GM18517 (cell line): ENCODE measurements around the gene RAB3GAP1.
"Not testable (repeated sequence)": the region's sequence is repeated elsewhere in the genome, so short reads cannot be mapped to it uniquely, and the experiment has no call there.

Experiments
- ATAC-seq: cut with Tn5 transposase; IDR thresholded peaks from one replicate; pipeline ENCODE4 v1.9.1; 2021; ENCODE audit warnings: mild to moderate bottlenecking, moderate library complexity; ENCODE audit not compliant: unreplicated experiment

RAB3GAP1 gene

DNA sequence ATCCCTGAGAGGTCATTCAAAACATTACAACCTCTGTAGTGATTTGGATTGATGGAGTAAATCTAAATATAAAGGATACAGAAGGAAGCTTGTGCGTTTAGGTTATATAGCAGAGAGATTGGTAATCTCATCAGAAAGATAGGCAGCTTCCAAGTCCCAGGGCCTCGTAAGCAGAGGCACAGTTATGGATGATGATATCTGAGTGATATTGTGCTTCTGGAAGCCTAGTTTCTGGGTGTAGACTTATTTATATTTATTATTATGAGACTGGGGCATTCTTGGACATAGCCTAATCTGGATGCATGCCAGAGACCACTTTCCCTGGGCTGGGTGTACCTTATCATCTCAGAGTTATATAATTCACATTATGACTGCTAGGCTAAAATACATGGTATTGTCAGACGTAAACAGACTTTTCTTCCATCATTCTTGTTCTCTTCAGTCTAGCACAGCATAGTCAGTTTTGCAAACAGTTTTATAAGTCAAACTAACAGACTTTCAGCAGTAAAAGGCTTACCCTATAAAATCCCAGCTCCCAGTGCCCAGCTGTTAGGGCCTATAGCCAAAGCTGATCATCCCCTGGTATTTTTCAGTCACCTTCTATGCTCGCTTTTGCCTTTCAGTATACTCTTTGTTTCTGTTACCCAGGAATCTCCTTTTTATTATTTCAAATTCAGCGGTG, 47.9 kb downstream of the RAB3GAP1 start:
- no peak for ATAC-seq

DNA sequence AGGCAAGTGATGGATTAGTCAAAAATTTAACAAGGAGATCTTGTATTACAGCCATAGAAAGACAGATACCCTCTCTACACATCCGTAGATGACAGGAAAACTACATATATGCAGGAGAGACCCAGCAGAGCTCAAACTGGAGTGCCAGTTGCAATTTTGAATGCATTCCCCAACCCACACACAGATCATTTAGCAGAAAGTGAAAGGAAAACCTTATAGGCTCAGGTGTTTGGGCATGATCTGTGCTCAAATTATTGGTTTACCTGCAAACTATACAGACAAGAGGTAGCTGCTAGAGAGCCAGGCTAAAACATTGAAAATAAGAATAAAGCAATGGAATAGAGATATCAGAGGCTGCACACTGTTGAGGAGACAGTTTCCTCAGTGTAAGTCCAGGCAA, 51.8 kb downstream of the RAB3GAP1 start:
- no peak for ATAC-seq

DNA sequence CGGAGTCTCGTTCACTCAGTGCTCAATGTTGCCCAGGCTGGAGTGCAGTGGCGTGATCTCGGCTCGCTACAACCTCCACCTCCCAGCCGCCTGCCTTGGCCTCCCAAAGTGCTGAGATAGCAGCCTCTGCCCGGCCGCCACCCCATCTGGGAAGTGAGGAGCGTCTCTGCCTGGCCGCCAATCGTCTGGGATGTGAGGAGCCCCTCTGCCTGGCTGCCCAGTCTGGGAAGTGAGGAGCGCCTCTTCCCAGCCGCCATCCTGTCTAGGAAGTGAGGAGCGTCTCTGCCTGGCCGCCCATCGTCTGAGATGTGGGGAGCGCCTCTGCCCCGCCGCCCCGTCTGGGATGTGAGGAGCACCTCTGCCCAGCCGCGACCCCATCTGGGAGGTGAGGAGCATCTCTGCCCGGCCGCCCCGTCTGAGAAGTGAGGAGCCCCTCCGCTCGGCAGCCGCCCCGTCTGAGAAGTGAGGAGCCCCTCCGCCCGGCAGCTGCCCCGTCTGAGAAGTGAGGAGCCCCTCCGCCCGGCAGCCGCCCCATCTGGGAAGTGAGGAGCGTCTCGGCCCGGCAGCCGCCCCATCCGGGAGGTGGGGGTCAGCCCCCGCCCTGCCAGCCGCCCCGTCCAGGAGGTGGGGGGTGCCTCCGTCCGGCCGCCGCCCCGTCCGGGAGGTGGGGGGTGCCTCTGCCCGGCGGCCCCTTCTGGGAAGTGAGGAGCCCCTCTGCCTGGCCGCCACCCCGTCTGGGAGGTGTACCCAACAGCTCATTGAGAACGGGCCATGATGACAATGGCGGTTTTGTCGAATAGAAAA, 53.6 kb downstream of the RAB3GAP1 start:
- not testable (repeated sequence) for ATAC-seq

DNA sequence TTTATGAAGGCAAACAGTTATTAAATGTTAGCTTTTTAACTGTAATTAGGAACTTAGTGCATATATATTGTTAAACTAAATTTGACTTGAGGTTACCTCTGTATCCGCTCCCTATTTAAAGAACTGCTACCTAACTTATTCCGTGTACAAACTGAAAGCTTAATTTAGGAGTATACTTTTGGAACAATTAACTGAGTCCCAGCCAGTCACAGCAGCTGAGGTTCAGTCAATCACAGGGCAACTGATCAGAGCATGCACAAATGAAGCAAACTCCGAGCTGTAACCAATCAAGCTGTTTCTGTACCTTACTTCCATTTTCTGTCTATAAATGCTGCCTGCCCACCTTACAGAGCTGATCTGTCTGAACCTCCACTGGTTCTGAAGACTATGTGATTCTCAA, 61.2 kb downstream of the RAB3GAP1 start:
- ATAC-seq: no peak

DNA sequence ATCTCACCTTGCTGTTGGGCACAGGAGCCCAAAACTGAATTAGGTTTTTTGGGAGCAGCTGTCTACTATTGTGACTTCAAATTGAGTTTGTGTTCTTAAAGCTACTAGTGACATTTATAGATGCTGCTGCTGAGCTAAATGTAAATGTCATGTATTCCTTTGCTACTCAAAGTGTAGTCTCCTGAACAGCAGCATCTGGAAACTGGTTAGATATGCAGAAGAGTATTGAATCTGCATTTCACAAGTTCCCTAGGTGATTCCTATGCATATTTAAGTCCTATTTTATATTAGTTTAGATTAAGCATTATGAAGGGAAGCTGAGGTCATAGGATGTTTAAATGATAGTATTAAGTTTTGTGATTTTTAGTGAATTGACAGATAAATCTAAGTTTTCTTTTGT, 67.5 kb downstream of the RAB3GAP1 start:
- ATAC-seq: no peak

DNA sequence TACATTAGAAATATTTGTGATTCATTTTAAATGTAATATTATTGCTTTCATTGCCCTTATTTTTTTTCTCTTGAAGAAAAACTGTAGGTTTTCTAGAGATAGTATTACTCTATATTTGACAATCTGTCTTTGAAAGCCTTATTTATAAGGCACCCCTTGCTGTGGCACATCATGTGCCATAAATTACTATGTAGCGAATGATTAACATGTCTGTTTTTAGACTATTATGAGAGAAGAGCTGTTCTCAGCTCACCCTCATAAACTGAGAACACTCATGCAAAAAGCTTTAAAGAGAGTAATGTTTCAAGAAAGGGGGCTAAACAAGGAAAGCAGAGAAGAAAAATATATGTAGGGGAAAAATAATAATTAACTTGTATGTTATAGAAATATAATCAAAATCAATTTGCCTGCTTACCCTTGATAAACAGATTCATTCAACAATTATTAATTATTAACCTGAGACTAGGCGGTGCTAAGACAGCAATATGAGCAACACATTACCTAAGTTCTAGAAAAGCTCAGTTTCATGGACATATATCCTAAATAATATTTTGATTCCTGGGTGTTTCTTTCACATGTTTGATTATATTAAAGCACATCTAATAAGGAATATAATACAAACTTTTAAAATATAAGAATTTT, 69.0 kb downstream of the RAB3GAP1 start:
- no peak for ATAC-seq

DNA sequence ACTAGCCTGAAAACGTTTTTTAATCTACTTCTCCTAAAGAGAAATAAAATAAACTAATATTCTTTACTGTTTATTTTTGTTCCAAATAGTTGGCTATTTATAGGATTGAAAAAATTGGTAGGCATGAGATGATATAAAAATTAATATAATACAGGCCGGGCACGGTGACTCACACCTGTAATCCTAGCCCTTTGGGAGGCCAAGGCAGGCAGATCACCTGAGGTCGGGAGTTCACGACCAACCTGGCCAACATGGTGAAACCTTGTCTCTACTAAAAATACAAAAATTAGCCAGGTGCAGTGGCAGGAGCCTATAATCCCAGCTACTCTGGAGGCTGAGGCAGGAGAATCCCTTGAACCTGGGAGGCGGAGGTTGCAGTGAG, 69.6 kb downstream of the RAB3GAP1 start:
- ATAC-seq: not testable (repeated sequence)

DNA sequence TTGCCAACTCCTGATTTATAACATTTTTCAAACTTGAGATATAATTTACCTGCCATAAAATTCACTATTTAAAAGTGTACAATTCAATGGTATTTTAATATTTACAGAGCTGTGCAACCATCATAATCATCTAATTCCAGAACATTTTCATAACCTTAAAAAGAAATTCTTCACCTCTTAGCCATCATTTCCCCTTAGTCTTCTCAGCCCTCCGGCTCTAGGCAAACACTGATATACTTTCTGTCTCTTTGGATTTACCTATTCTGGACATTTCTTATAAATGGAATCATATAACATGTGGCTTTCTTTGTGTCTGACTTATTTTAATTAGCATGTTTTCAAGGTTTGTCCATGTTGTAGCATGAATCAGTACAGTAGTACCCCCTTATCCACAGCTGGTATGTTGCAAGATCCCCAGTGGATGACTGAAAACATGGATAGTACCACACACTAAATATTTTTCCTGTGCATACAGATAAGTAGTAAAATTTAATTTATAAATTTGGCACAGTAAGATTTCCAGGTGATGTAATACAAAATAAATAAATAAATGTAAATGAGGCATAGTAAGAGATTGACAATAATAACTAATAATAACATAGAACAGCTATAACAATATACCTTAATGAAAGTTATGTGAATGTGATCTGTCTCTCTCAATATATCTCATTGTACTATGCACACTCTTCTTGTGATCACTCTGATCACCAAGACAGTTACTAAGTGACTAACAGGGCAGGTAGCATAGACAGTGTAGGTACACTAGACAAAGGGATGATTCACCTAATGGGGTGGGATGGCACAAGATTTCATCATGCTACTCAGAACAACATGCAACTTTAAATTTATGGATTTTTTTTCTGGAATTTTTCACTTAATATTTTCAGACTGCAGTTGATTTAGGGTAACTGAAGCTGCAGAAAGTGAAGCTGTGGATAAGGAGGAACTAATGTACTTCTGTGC, 73.1 kb downstream of the RAB3GAP1 start:
- no peak for ATAC-seq

DNA sequence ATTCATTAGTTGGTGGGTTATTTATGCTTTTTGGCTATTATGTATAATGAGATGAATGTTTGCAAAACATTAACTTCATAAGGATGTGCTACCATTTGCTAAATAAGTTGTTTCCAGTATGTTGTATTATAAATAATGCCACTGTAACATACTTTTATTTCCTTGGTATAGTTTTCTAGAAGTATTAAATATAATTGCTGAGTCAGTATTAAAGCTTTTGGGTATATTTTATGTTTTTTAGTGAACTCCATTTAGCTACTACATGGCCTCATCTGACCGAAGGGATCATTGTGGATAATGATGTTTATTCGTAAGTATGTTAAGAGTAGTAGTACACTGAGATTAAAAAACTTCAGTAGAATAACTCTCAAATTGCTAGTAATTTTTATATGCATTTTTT, 73.8 kb downstream of the RAB3GAP1 start:
- no peak for ATAC-seq

DNA sequence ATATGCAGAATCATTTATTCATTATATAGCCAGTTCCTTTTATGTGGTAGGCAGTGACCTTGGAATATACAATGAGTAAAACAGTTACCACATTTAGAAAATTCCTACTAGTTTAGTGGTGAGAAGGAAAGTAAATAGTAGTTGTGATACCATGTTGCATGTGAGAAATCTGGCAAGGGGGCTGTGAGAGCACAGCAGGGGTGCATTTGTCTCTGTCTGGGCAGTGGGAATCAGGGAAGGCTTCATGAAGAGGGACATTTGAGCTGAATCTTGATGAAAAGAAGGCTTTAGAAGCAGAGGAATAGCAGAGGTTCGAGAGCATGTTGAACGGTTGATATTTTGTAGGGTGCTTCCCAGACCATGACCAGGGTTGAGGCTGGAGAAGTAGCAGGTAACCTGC, 78.7 kb downstream of the RAB3GAP1 start:
- ATAC-seq: no peak

DNA sequence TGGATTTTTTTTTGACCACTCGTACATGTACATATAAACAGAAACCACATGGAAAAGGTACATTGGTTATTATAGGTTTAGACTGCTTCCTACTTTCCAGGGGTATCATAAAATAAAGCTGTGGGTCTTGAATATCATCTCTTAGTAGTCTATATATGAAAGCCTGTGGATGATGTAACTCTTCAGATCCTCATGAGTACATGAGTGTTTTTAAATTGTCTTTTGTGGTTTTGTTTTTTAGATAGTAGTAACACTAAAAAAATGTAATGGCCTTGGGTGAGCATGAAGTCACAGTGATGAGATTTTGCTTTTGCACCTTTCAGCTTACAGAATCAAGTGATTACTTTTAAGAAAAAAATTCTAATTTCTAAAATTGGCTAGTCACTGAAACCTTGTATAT, 80.2 kb downstream of the RAB3GAP1 start:
- ATAC-seq: no peak

DNA sequence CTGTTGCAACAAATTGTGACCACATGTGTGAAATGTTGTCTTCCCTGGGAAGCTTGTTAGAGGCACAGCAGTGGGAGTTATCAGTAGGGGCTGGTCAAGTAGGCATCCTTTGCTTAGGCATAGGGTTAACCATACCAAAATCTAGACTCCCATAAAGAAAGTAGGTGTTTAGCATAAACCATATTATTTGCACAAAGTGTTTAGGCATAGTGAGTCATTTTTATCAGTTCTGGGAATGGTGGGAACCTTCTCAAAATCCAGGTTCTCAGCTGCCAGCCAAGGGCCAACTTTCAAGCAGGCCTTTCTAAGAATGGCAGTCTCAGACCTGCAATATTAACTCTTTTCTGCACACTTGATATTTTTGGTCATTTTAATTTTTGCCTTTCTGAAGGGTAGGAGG, 88.5 kb downstream of the RAB3GAP1 start:
- no peak for ATAC-seq

DNA sequence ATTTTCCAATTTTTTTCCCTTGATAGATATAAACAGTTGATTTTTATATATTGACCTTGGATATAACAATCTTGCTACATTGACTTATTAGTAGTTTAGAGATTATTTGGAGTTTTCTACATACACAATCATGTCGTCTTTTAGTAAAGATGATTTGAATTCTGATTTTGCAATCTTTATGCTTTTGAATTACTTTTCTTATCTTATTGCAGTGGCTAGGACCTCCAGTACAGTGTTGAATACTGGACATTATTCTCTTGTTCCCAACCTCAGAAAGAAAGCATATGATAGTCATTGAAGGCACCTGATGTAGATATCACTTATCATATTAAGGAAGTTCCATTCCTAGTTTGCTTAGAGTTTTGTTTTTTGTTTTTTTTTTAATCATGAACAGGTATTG, 90.2 kb downstream of the RAB3GAP1 start:
- no peak for ATAC-seq

DNA sequence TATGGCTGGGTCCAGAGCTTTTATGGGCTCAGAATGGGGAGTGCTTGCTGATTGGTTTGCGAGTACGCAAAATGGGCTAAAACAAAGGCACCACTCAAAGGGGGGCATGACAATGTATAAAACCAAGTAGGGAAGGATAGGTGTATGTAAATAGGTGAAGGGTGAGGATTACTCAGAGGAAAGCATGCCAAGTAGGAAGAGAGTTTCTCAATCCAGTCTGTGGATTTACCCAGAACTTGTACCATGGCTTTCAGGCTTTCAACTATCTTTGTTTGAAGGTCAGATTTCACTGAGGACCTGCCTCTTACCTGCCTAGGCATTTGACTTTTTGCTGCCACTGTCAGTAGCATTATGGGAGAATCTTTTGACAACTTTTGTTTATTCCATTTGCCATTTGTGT, 92.3 kb downstream of the RAB3GAP1 start:
- no peak for ATAC-seq

DNA sequence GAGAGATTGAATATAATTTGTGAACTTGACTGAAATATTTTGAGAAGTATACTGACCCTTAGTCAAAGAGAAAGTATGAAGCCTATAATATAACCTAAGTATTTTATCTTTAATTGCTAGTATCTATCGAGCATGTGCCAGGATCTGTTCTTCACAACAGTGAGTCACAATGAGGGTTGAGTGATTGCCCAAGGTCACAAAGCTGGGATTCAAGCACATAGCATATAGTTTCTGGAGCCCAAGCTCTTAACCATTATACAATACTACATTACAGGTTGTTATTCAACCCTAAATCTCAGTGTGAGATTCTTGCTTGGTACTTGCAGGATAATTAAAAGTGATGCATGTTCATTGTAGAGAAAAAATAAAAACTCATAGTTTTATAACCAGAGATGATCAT, 97.2 kb downstream of the RAB3GAP1 start:
- ATAC-seq: no peak

DNA sequence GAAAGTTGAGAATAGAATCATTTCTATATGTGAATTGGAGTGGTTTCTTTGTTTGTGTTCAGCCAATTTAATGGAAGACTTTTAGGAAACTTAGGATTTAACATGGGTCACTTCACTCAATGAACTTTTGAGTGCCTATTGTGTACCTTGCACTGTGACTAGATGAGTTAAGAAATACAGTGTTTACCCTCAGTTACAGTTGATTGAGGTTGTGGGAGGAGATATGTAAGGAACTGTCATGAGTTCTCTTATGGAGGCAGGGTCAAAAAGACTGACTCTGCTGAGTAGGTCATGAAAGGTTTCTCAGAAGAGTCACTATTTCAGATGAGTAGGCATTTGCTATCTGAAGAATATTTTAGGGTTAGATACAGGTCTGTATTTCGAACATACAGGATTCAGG, 98.6 kb downstream of the RAB3GAP1 start:
- ATAC-seq: no peak

DNA sequence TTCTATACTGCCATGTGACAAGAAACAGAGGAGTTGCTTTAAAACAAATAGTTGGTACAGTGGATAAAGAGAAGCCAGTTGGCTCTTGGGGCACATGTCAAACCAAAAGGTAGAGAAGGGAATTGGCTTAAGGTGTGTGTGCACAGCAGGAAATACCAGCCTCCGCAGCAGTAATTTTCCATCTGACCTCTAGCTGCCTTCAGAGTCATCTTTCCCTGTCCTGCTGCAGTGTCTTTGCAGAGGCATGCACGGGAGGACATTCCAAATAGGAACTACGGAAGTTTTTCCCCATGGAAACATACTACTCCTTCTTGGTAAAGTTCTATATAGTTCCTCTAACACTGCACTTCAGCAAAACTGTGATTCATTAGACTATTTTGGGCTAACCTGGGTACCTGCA, 99.5 kb downstream of the RAB3GAP1 start:
- no peak for ATAC-seq

DNA sequence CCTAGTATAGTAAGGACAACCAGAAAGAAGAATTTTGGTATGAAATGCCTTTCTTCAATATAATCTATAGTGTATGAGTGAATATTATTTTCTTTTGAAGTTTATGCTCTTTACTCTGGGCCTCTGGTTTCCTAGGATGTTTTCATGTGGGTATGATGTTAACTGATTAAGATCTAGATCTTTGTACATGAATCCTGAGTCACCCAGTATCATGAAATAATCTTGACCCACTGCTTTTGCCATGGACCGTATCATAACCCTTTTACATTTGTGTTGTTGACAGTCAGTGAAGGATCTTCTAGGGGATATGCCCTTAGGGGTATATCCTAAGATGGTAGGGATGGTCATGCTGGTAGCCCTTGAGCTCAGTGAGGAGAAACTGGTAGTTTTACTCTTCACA, 100.3 kb downstream of the RAB3GAP1 start:
- ATAC-seq: no peak

DNA sequence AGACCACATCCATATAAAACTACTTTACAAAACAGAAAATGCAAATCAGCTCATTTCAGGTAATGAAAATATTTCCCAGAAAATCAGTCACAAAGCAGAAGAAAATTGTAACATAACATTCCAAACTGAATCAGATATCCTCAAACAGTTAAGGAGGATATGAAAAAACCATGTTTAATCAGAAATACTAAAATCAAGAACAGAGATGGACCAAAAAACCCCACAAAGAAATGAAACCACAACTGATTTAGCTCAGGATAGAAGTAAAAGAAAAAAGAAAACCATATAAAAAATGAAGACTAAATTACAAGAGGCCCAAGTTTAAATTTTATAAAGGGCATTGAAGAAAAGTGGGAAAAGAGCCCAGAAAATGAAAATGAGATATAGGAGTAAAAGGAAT, 102.9 kb downstream of the RAB3GAP1 start:
- ATAC-seq: no peak

DNA sequence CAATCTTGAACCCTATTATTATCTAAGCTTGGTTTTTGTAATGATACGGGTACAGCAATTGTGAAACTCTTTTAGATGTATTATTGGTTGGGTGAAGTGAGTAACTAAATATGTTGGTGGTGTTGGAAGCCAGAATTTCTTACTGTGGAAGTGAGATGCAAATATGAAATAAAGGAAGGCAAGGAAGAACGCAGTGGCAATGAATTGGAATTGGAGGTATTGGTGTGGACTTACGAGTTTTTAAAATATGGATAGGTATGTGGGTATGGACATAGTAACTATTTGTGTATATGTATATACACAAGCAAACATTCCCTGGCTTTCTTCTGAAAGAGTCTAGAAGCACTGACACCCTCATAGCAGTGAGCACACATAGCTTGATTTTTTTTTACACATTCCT, 105.8 kb downstream of the RAB3GAP1 start:
- ATAC-seq: no peak

DNA sequence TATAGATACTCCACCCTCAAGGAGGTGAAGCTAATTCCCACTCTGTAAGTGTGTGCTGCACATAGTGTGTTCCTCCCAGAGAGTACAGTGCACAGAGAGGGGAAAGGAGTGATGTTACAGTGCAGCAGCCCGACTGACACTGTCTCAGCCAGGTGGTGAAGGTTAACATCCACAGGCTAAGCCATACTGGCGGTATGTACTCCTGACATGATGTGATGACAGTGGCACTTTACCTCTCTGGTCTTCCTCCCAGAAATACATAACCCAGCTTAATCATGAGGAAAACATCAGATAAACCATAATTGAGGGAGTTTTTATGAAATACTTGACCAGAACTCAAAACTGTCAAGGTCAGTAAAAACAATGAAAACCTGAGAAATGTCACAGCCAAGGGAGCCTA, 107.1 kb downstream of the RAB3GAP1 start:
- no peak for ATAC-seq
